Mucosa of stomach (tissue), 1 donor: ENCODE measurements around the gene AP3M1.
"Not testable (repeated sequence)": the region's sequence is repeated elsewhere in the genome, so short reads cannot be mapped to it uniquely, and the experiment has no call there.

Experiments used
- H3K27me3 ChIP-seq: one replicate; pipeline ENCODE4 v1.7.0; 2013; ENCODE audit warnings: mild to moderate bottlenecking, low read length; ENCODE audit not compliant: control insufficient read depth, insufficient read depth
- H3K36me3 ChIP-seq: one replicate; pipeline ENCODE4 v1.7.0; 2013; ENCODE audit warnings: low read length; ENCODE audit not compliant: control insufficient read depth, insufficient read depth
- H3K4me1 ChIP-seq: one replicate; pipeline ENCODE4 v1.7.0; 2013; ENCODE audit warnings: mild to moderate bottlenecking, low read length; ENCODE audit not compliant: control insufficient read depth, insufficient read depth
- H3K4me3 ChIP-seq: one replicate; pipeline ENCODE4 v1.7.0; 2013; ENCODE audit warnings: low read length
- H3K9ac ChIP-seq: one replicate; pipeline ENCODE4 v1.7.0; 2013; ENCODE audit warnings: mild to moderate bottlenecking, low read length, moderate library complexity
- H3K9me3 ChIP-seq: one replicate; pipeline ENCODE4 v1.7.0; 2013; ENCODE audit warnings: mild to moderate bottlenecking, low read length, moderate library complexity; ENCODE audit not compliant: control insufficient read depth
- donor health status: Pancreatic carcinoma.

Gene AP3M1

DNA sequence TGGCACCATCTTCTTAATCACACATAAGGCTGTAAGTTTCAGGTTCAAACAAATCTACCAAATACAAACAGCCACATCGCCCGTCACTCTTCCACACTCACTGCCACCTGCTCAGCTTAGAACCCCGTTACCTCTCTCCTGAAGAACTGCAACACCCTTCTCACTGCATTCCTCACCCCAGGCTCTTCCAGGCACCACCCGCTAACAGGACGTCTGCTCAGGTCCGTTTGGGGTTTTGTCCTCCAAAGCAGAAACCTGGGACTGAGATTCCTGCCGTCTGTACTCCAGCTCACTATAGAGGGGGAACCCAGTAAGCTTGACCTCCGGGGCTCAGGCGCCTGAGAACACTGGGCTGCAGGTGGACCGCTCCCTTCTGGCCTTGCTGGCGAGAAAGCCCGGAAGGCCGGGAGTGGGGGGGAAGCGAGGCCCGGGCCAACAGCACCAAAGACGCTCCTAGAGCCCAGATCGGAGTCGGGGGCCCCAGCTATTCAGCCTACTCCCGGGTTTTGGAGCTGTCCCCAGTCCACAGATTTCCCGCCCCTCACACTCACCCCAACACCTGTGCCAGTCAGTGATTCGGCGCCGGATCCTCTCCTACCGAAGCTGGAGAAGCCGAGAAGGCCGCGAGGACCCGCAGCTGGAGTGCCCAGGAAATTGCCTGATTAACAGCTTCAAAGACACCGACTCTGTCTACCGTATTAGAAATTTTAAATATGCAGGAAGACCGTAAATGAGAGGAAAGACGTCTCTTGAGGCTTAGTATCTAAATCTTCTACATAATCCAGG, at the start of gene AP3M1:
AP3M1 (minus strand) TSS at position 625 of the 786 bp plus-strand sequence. CDS start 12,449 bp downstream, outside the sequence.
- Histone ChIP-seq H3K9ac (peak within 1 kb of the TSS; percentile 88), H3K4me1 (peaks cover 3% of the 10 kb centered on the region), H3K36me3 (no peaks in the 10 kb centered on the region), H3K9me3 (no peaks in the 10 kb centered on the region), H3K4me3 (peak within 1 kb of the TSS; percentile 91), H3K27me3 (no peaks in the 10 kb centered on the region)

DNA sequence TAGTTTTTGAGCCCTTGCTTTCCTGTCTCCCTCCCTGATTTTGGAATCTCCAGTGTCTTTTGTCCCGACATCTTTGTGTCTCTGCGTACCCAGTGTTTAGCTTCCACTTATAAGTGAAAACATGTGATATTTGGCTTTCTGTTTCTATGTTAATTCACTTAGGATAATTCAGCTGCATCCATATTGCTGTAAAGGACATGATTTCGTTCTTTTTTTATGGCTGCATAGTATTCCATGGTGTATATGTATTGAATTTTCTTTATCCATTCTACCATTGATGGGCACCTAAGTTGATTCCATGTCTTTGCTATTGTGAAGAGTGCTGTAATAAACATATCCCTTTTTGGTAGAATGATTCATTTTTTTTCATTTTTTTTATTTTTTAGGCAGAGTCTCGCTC, 48.7 kb upstream of the AP3M1 start:
- Histone ChIP-seq H3K4me3 (no peak overlapping the region), H3K36me3 (no peaks in the 10 kb centered on the region), H3K9ac (no peak overlapping the region), H3K27me3 (no peaks in the 10 kb centered on the region), H3K9me3 (no peaks in the 10 kb centered on the region), H3K4me1 (no peaks in the 10 kb centered on the region)

GRCh38 chr10:74194999-74195398, 44.4 kb upstream of the AP3M1 start:
- Histone ChIP-seq H3K4me1 (no peaks in the 10 kb centered on the region), H3K4me3 (no peak overlapping the region), H3K9ac (no peak overlapping the region)

GRCh38 chr10:74194545-74194944, 43.9 kb upstream of the AP3M1 start:
- Histone ChIP-seq H3K36me3 (no peaks in the 10 kb centered on the region), H3K9ac (no peak overlapping the region), H3K4me1 (no peaks in the 10 kb centered on the region), H3K9me3 (no peaks in the 10 kb centered on the region), H3K27me3 (no peaks in the 10 kb centered on the region), H3K4me3 (no peak overlapping the region)

More at GRCh38 chr10:74194999-74195398, 44.4 kb upstream of the AP3M1 start:
- Histone ChIP-seq H3K9me3 (no peaks in the 10 kb centered on the region), H3K36me3 (no peaks in the 10 kb centered on the region), H3K27me3 (no peaks in the 10 kb centered on the region)

DNA sequence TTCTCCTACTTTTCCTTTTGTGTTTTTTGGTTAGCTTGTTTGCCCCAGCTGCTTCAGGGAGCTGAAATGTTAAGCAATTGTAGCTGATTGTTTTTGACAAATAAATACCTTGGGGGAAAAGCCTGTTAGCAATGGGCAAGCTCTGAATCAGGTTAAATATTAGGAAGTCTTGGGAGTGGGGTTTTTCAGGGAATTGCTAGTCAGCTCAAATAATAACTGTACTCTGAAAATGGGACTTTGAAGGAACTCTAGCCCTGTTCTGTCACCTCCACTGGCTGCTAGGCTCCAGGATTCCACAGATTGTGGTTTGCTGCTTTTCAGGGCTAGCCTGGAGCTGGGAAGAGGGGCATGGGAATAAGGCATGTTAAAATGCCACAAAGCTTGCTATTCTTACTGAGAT, 39.9 kb upstream of the AP3M1 start:
- Histone ChIP-seq H3K9me3 (no peaks in the 10 kb centered on the region), H3K27me3 (no peaks in the 10 kb centered on the region), H3K4me1 (no peaks in the 10 kb centered on the region), H3K4me3 (no peak overlapping the region), H3K9ac (peak overlapping the region; percentile 26), H3K36me3 (no peaks in the 10 kb centered on the region)

- no peaks in the 10 kb centered on the region for H3K4me1 ChIP-seq
- H3K9me3 ChIP-seq: no peaks in the 10 kb centered on the region
- H3K4me3 ChIP-seq: no peak overlapping the region
- peak overlapping the region; percentile 26 for H3K9ac ChIP-seq
- H3K27me3 ChIP-seq: no peaks in the 10 kb centered on the region
- no peaks in the 10 kb centered on the region for H3K36me3 ChIP-seq
Measured at GRCh38 chr10:74189999-74190421, 39.4 kb upstream of the AP3M1 start.

DNA sequence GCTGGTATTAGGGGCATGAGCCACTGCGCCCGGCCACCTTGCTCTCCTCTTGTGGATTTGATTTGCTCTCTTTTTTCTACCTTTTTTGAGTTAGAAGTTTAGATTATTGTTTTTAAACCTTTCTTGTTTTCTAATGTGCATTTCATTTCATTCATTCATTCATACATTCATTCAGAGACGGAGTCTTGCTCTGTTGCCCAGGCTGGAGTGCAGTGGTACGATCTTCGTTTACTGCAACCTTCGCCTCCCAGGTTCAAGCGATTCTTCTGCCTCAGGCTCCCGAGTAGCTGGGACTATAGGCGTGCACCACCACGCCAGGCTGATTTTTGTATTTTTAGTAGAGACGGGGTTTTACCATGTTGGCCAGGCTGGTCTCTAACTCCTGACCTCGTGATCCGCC, 38.0 kb upstream of the AP3M1 start:
- H3K36me3 ChIP-seq, H3K9ac ChIP-seq, H3K9me3 ChIP-seq, H3K4me1 ChIP-seq, H3K27me3 ChIP-seq, H3K4me3 ChIP-seq: not testable (repeated sequence)

GRCh38 chr10:74187237-74187636, 36.6 kb upstream of the AP3M1 start:
- H3K36me3 ChIP-seq: no peaks in the 10 kb centered on the region
- no peaks in the 10 kb centered on the region for H3K27me3 ChIP-seq
- H3K9ac ChIP-seq: no peak overlapping the region
- no peak overlapping the region for H3K4me3 ChIP-seq
- no peaks in the 10 kb centered on the region for H3K4me1 ChIP-seq
- H3K9me3 ChIP-seq: no peaks in the 10 kb centered on the region

DNA sequence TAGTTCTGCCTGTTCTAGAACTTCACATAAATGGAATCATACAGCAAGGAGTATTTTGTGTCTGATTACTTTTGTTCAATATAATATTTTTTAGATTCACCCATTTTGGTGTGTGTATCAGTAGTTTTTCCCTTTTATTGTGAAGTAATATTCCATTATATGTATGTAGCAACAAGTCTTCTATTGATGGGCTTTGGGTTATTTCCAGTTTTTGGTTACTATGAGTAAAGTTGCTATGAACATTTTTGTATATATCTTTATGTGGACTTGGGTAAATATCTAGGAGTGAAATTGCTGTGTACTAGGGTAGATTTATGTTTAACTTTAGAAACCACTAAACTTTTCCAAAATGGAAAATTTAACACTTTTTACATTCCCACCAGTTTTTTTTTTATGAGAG, 36.0 kb upstream of the AP3M1 start:
- no peak overlapping the region for H3K9ac ChIP-seq
- H3K9me3 ChIP-seq: no peaks in the 10 kb centered on the region
- no peaks in the 10 kb centered on the region for H3K4me1 ChIP-seq

DNA sequence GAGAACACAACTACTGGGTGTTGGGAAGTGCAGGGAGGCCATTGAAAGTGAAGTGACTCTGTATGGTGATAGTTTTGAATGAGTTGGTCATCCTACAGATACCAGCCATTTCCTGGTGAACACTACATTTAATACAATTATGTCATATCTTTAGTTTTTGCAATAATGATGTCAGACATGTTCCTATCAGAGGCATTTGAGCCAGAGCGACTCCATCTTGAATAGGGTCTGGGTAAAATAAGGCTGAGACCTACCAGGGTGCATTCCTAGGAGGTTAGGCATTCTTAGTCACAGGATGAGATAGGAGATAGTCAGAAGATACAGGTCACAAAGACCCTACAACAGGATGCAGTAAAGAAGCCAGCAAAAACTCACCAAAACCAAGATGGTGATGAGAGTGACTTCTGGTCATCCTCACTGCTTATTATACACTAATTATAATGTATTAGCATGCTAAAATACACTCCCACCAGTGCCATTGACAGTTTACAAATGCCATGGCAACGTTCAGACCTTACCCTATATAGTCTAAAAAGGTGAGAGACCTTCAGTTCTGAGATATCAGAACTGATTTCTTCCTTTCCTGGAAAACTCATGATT, 28.6 kb upstream of the AP3M1 start:
- no peaks in the 10 kb centered on the region for H3K9me3 ChIP-seq
- H3K36me3 ChIP-seq: no peaks in the 10 kb centered on the region
- no peak overlapping the region for H3K4me3 ChIP-seq
- no peaks in the 10 kb centered on the region for H3K4me1 ChIP-seq
- H3K9ac ChIP-seq: no peak overlapping the region
- no peaks in the 10 kb centered on the region for H3K27me3 ChIP-seq

More for the DNA sequence above, 36.0 kb upstream of the AP3M1 start:
- no peak overlapping the region for H3K4me3 ChIP-seq
- no peaks in the 10 kb centered on the region for H3K36me3 ChIP-seq
- no peaks in the 10 kb centered on the region for H3K27me3 ChIP-seq

GRCh38 chr10:74178042-74178791, 27.6 kb upstream of the AP3M1 start:
- H3K4me3 ChIP-seq: no peak overlapping the region
- no peaks in the 10 kb centered on the region for H3K27me3 ChIP-seq
- H3K9me3 ChIP-seq: no peaks in the 10 kb centered on the region
- H3K36me3 ChIP-seq: no peaks in the 10 kb centered on the region
- H3K9ac ChIP-seq: no peak overlapping the region
- H3K4me1 ChIP-seq: no peaks in the 10 kb centered on the region

DNA sequence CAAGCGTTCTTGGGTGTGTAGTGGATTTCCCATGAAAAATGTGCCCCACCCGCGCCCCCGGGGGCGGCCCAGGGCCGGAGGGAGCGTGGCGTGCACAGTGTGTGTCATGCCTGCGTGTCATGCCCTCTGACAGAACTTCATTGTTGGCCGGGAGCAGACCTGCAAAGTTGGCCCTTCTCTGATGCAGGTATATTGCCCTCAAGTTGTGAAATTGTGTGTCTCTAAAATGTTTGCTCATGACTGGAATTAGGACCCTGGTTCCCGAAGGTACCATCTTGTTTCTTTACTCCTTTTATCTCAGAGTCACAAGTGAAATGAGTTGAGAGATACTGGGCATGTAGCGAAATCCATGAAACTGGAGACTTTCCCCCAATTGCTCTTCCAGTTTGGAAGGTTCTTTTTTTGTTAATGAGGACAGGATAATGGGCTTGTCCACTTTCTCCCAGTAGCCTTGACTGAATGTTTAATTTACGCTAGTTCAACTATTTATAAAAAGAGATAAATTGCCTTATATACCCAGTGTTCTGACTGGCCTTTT, 26.6 kb upstream of the AP3M1 start:
- Histone ChIP-seq H3K36me3 (no peaks in the 10 kb centered on the region), H3K4me1 (no peaks in the 10 kb centered on the region), H3K4me3 (peak overlapping the region; percentile 68), H3K27me3 (no peaks in the 10 kb centered on the region), H3K9ac (peak overlapping the region; percentile 95), H3K9me3 (no peaks in the 10 kb centered on the region)
